Measurements from ENCODE around the gene VWA8.

- TF ChIP-seq CTCF (IDR thresholded peaks at IDR 0.05; ENCODE audit: low read depth, low read length) (no peak), EZH2phosphoT487 (IDR thresholded peaks at IDR 0.05; ENCODE audit: low read depth) (no peak)
These were observed 383.5 kb downstream of the VWA8 start for GRCh38 chr13:41577436-41577835.

All from OCI-LY3 (cell line).